CD4-positive, alpha-beta T cell treated with Interleukin-17A for 1 hour (primary cell): ENCODE measurements around the gene CRYGD.
"Not testable (repeated sequence)": the region's sequence is repeated elsewhere in the genome, so short reads cannot be mapped to it uniquely, and the experiment has no call there.

Experiments used
- DNase-seq: peaks from one replicate; pipeline ENCODE4 v3.0.0-alpha.2; 2020

Gene CRYGD

GRCh38 chr2:208124013-208124715 lies at the start of gene CRYGD:
Gene CRYGD, minus strand, starts transcription at chr2:208124524. Its CDS starts 51 bp downstream, at chr2:208124473.
- not testable (repeated sequence) for DNase-seq

GRCh38 chr2:208172125-208172524 lies 47.8 kb upstream of the CRYGD start:
- DNase-seq = no peak

- DNase-seq = no peak
These were observed 40.8 kb upstream of the CRYGD start for GRCh38 chr2:208164951-208165755.

GRCh38 chr2:208163489-208163888 lies 39.2 kb upstream of the CRYGD start, which contains the start of gene CRYGA:
Gene CRYGA, minus strand, starts transcription at chr2:208163589. Its CDS starts 33 bp downstream, at chr2:208163556.
- DNase-seq = no peak

GRCh38 chr2:208156439-208156838 lies 32.1 kb upstream of the CRYGD start:
- DNase-seq = no peak

- no peak for DNase-seq
These were observed 28.8 kb upstream of the CRYGD start for GRCh38 chr2:208153156-208153555.

- DNase-seq = no peak
These were observed 26.6 kb upstream of the CRYGD start for GRCh38 chr2:208150956-208151355.

- DNase-seq = no peak
These were observed 25.8 kb upstream of the CRYGD start for GRCh38 chr2:208150094-208150493.

GRCh38 chr2:208148803-208149202 lies 24.5 kb upstream of the CRYGD start:
- no peak for DNase-seq

- no peak for DNase-seq
These were observed 23.4 kb upstream of the CRYGD start for GRCh38 chr2:208147759-208148158.

GRCh38 chr2:208147008-208147407 lies 22.7 kb upstream of the CRYGD start:
- DNase-seq = no peak

- DNase-seq = no peak
These were observed 21.7 kb upstream of the CRYGD start, which contains the start of gene CRYGB for GRCh38 chr2:208146006-208146405. Gene CRYGB, minus strand, starts transcription at chr2:208146158. Its CDS starts 38 bp downstream, at chr2:208146120.

GRCh38 chr2:208142925-208143799 lies 18.8 kb upstream of the CRYGD start:
- DNase-seq = no peak

- no peak for DNase-seq
These were observed 18.1 kb upstream of the CRYGD start for GRCh38 chr2:208142240-208142924.

GRCh38 chr2:208139447-208139846 lies 15.1 kb upstream of the CRYGD start:
- no peak for DNase-seq

GRCh38 chr2:208138334-208138733 lies 14.0 kb upstream of the CRYGD start:
- DNase-seq = not testable (repeated sequence)

- no peak for DNase-seq
These were observed 12.4 kb upstream of the CRYGD start for GRCh38 chr2:208136716-208137094.

GRCh38 chr2:208135794-208136715 lies 11.7 kb upstream of the CRYGD start:
- no peak for DNase-seq

- DNase-seq = no peak
These were observed 10.7 kb upstream of the CRYGD start for GRCh38 chr2:208134928-208135586.

GRCh38 chr2:208130712-208131110 lies 6.4 kb upstream of the CRYGD start:
- DNase-seq = no peak
